ENCODE results near the gene VSTM2B. TPM values are rescaled to one million over a fixed set of nuclear protein-coding genes. Genes with fewer than 3 reads are reported as not detected.
A peak's percentile ranks its signal among the peaks of the same experiment; 100 is the strongest.

The VSTM2B gene
- total and polyA plus RNA-seq, 2 donors: not detected

DNA sequence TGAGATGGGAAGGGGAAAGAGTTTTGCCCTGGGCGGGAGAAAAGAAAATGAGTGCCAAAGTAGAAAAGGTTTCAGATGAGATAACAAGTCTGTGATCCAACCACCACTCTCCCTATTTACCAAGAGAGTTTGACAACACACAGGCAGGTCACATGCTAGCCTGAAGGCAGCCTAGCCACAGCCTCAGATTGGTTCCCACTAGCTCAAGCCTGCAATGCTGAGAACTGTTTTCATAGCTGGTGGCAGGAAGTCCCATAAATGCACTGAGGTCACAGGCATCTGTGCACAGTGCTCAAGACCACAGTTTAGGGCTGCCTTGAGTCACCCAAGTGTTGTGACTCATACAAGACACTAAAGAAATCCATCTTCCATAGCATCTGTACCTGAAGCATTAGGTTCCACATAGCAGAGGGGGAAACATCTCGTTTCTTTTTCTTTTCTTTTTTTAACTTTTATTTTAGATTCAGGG, 61.8 kb downstream of the VSTM2B start:
- Histone ChIP-seq H3K4me3 (ENCODE audit: low read depth, low read length) (no peak overlapping the region), H3K4me1 (ENCODE audit: insufficient read depth) (no peaks in the 10 kb centered on the region), H3K27ac (ENCODE audit: low read depth) (no peak overlapping the region), H3K36me3 (ENCODE audit: insufficient read depth) (no peaks in the 10 kb centered on the region)
- 69% methylated on average over 2 of the region's 2 CpGs for WGBS
- DNase-seq (ENCODE audit: extremely low spot score): no peak

DNA sequence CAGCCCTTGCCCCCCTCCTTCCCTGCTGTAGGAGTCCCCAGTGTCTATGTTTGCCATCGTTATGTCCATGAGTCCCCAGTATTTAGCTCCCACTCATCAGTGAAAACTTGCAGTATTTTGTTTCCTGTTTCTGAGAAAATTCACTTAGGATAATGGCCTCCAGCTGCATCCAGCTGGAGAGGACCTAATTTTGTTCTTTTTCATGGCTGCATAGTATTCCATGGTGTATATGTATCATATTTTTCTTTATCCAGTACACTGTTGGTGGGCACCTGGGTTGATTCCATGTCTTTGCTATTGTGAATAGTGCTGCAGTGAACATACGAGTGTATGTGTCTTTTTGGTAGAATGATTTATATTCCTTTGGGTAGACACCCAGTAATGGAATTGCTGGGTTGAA, 62.3 kb downstream of the VSTM2B start:
- 91% methylated on average over 2 of the region's 2 CpGs for WGBS
- no peaks in the 10 kb centered on the region for H3K4me1 ChIP-seq (ENCODE audit: insufficient read depth)
- H3K36me3 ChIP-seq (ENCODE audit: insufficient read depth): no peaks in the 10 kb centered on the region
- DNase-seq (ENCODE audit: extremely low spot score): no peak
- no peak overlapping the region for H3K27ac ChIP-seq (ENCODE audit: low read depth)
- no peak overlapping the region for H3K4me3 ChIP-seq (ENCODE audit: low read depth, low read length)

DNA sequence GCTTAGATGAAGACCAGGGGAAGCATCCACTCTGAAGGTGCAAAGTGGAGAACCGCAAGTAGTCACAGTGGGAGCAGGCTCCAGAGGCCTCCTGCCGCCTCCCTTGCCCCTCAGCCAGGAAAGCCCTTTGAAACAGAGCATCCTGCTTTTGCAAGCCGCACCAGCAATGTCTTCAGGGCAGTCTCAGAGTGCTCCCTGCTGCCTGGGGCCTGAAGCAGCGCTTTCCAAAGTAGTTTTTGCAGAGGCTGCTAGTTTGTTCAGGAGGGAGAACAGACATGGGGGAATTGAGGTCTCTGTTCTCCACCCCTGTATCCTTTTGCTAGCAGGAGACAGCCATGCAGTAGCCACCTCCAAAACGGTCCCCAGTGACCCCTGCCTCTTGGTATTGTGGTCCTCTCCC, 64.5 kb downstream of the VSTM2B start:
- Histone ChIP-seq H3K27ac (ENCODE audit: low read depth) (no peak overlapping the region), H3K4me1 (ENCODE audit: insufficient read depth) (no peaks in the 10 kb centered on the region), H3K4me3 (ENCODE audit: low read depth, low read length) (no peak overlapping the region), H3K36me3 (ENCODE audit: insufficient read depth) (no peaks in the 10 kb centered on the region)
- DNase-seq (ENCODE audit: extremely low spot score): no peak
- 43% methylated on average over 5 of the region's 5 CpGs for WGBS

DNA sequence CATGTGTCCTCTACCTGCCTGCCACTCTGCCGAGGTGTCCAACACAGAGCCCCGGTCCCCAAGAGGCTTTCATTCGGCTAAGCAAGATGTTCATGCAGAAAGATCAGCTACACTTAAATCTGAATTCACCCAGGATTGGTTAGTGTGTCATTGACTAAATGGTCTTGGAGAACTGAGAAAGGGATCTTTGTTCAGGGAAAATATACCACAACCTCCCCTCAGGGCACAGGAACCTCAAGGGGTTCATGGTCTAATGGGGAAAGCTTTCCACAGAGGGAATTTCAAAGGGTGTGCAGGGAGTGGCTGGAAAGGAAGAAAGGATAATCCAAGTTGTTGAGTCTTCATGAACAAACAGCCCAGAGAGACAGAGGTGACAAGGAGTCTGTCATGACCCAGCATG, 65.9 kb downstream of the VSTM2B start:
- Histone ChIP-seq H3K36me3 (ENCODE audit: insufficient read depth) (no peaks in the 10 kb centered on the region), H3K4me1 (ENCODE audit: insufficient read depth) (no peaks in the 10 kb centered on the region), H3K27ac (ENCODE audit: low read depth) (no peak overlapping the region), H3K4me3 (ENCODE audit: low read depth, low read length) (no peak overlapping the region)
- no peak for DNase-seq (ENCODE audit: extremely low spot score)
- WGBS: 87% methylated on average over 3 of the region's 3 CpGs

DNA sequence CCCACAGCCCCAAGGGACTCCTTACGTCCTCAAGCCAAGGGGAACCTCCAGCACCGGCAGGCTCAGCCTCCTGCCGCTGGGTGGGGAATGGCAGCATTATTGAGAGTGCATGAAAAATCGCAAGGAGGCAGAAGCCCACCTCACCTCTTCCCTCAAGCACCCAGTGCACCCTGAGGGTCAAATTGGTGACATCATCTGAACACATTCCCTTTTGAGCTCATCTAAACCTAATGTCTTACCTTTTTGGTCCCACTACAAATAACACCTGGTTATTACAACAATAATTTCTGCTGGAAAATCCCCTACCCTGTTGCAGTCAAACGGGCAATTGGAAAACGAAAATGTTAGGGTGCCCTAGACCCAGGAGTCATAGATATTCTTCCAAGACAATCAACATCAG, 68.1 kb downstream of the VSTM2B start:
- no peak overlapping the region for H3K27ac ChIP-seq (ENCODE audit: low read depth)
- WGBS: 70% methylated on average over 6 of the region's 6 CpGs
- H3K36me3 ChIP-seq (ENCODE audit: insufficient read depth): no peaks in the 10 kb centered on the region
- H3K4me1 ChIP-seq (ENCODE audit: insufficient read depth): no peaks in the 10 kb centered on the region
- no peak overlapping the region for H3K4me3 ChIP-seq (ENCODE audit: low read depth, low read length)
- no peak for DNase-seq (ENCODE audit: extremely low spot score)

DNA sequence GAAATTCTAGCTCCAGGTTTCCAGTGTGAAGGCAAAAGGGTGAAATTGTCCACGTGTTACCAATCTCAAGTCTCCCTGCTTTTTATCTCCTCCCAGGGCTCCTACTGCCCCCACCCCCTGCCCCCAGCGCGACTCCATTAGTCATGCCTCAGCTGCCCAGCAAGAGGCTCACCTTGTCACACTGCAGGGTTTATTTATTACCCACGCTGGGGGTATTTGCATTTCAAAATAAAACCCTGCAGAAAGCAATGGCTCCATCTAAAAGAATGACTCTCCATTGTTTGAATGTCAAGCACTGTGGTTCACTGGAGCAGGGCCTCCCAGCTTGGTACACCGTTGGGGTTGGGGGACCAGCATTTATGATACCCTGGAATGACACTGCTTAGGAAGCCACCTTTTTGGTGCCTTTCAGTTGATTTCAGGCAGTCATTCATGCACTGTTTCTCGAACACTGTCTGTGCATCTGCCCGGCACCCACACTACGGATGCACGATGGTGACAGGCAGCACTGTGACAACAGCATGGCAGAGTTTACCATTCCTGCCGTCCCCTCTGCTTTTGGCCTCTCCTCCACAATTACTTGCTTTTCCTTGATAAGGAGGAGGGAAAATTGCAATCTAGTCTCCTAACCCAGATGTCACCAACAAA, 70.4 kb downstream of the VSTM2B start:
- no peaks in the 10 kb centered on the region for H3K36me3 ChIP-seq (ENCODE audit: insufficient read depth)
- no peak for DNase-seq (ENCODE audit: extremely low spot score)
- no peaks in the 10 kb centered on the region for H3K4me1 ChIP-seq (ENCODE audit: insufficient read depth)
- WGBS: 24% methylated on average over 10 of the region's 10 CpGs
- no peak overlapping the region for H3K27ac ChIP-seq (ENCODE audit: low read depth)
- no peak overlapping the region for H3K4me3 ChIP-seq (ENCODE audit: low read depth, low read length)

DNA sequence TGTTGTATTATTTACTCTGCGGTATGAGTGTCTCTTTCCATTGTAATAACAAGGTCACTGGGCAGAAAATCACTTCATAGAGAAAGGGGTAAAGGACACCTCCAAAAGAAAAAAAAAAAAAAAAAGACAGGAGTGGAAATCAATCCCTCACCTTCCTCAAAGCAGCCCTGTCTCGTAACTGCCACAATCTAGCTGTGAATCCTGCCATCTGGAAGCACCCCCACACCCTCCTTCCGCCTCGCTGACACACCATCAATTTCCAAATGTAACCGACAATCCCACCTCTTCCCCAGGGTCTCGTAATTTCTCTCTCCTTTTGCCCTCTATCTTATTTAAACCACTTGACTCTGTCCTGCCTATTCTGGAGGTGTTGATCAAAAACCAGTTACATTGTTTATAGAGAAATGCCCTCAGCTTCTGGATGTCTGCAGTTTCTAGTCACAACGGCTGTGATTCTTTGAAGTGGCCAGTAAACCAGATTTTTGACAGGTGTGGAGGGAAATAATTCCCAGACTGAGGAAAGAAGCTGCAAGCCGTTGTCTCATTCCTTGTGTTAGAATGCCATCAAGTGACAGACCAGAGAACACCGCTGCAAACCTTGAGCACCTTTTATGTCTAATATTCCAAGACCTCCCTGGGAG, 71.2 kb downstream of the VSTM2B start:
- Histone ChIP-seq H3K27ac (ENCODE audit: low read depth) (no peak overlapping the region), H3K4me3 (ENCODE audit: low read depth, low read length) (no peak overlapping the region), H3K4me1 (ENCODE audit: insufficient read depth) (no peaks in the 10 kb centered on the region), H3K36me3 (ENCODE audit: insufficient read depth) (no peaks in the 10 kb centered on the region)
- WGBS: 20% methylated on average over 9 of the region's 9 CpGs
- DNase-seq (ENCODE audit: extremely low spot score): no peak

DNA sequence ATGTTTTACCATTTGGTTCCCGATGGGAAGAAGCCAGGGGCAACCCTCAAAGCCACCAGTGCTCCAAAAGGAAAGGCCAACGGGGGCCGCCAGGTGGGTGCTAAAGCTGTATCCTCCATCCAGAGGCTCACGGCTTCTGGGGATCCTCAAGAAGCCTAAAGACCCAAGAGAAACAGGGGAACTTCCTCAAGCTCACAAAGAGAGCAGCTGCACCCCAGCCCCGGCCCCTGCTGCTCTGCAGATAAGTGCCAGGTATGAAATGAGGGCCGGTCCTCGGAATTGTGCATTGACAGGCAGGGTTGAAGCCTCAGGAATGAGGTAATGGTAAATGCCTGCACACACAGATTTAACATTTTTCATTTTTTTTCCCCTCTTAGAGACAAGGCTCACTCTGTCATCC, 72.2 kb downstream of the VSTM2B start:
- 65% methylated on average over 7 of the region's 7 CpGs for WGBS
- Histone ChIP-seq H3K4me1 (ENCODE audit: insufficient read depth) (no peaks in the 10 kb centered on the region), H3K4me3 (ENCODE audit: low read depth, low read length) (no peak overlapping the region), H3K27ac (ENCODE audit: low read depth) (no peak overlapping the region), H3K36me3 (ENCODE audit: insufficient read depth) (no peaks in the 10 kb centered on the region)
- no peak for DNase-seq (ENCODE audit: extremely low spot score)

DNA sequence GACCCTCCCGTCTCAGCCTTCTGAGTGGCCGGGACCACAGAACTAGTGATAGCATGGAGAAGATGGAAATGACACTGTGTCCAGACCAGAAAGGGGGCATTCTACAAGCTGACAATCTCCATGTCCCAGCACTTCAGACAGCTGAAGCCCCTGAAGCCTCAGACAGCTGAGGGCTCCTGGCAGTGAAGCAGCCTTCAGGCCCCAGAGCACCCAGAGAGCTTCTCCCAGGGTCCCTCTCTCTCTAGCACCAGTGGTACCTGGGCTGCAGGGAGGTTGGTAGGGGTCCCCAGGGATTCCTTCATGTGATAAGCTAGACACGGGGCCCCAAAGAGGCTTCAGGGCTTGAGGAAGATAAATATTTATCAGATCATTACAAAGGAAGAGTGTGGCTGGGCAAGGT, 72.7 kb downstream of the VSTM2B start:
- H3K36me3 ChIP-seq (ENCODE audit: insufficient read depth): no peaks in the 10 kb centered on the region
- 63% methylated on average over 3 of the region's 3 CpGs for WGBS
- H3K4me3 ChIP-seq (ENCODE audit: low read depth, low read length): no peak overlapping the region
- H3K27ac ChIP-seq (ENCODE audit: low read depth): no peak overlapping the region
- no peak for DNase-seq (ENCODE audit: extremely low spot score)
- no peaks in the 10 kb centered on the region for H3K4me1 ChIP-seq (ENCODE audit: insufficient read depth)

DNA sequence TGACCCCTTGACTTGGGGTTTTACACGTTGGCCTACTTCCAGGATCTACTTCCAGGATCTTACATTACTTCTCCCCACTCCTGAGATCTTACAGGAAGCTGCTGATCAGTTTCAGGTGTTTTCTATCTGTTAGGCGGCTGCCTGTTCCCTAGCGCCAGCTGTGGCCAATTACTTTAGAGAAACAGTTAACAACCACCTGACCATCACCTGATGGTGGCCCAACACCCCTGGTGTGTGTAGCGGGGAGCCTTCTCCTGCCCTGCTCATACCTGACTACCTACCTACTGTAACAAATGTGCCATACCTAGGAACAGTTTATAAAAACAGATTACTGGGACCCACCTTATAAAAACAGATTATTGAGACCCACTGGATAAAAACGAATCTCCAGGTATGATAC, 77.5 kb downstream of the VSTM2B start:
- Histone ChIP-seq H3K4me3 (ENCODE audit: low read depth, low read length) (no peak overlapping the region), H3K27ac (ENCODE audit: low read depth) (no peak overlapping the region), H3K4me1 (ENCODE audit: insufficient read depth) (no peaks in the 10 kb centered on the region), H3K36me3 (ENCODE audit: insufficient read depth) (no peaks in the 10 kb centered on the region)
- no peak for DNase-seq (ENCODE audit: extremely low spot score)
- 47% methylated on average over 5 of the region's 5 CpGs for WGBS

DNA sequence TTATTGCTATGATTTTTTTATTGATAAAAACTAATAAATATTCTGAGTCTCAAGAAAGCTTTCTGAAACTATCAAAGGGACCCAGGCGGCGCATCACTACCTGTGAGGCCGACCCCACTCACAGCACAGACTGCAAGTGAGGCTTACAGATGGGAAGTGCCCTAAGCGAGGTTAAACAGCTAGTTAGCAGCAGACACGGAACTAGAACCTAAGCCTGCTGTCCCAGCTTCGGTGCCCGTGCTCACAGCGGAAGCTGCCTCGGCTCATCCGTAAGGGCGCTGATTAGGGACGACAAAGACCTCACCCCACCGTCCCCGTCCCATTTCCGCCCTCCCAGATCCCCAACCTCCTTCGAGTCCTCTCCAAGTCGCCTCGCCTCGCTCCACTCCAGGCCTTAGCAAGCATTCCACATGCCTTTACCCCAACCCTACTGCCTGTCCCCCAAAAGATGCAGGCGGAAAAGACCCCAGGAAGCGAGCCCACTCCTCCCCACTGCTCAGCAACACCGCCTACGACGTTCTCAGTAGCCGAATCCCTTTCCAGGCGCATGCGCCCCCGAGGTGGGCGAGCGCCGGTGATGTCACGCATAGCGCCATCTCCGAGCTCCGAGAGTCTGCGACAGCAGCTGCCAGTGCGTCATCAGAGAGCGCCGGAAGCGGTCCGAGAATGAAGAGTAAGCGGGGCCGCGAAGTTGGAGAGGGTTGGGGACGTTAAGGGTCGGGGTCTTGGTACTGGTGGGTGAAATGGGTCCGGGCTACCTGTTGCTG, 80.0 kb downstream of the VSTM2B start, which contains the start of gene POP4:
Gene POP4 (plus strand): TSS at position 631 of the 767 bp plus-strand sequence. CDS start 36 bp downstream, at position 667.
- no peaks in the 10 kb centered on the region for H3K4me1 ChIP-seq (ENCODE audit: insufficient read depth)
- peak within 1 kb of the TSS; percentile 95 for H3K27ac ChIP-seq (ENCODE audit: low read depth)
- no peaks in the 10 kb centered on the region for H3K36me3 ChIP-seq (ENCODE audit: insufficient read depth)
- under 1% methylated on average over 47 of the region's 47 CpGs for WGBS
- DNase-seq (ENCODE audit: extremely low spot score): peak; percentile 93
- peak within 1 kb of the TSS; percentile 84 for H3K4me3 ChIP-seq (ENCODE audit: low read depth, low read length)

DNA sequence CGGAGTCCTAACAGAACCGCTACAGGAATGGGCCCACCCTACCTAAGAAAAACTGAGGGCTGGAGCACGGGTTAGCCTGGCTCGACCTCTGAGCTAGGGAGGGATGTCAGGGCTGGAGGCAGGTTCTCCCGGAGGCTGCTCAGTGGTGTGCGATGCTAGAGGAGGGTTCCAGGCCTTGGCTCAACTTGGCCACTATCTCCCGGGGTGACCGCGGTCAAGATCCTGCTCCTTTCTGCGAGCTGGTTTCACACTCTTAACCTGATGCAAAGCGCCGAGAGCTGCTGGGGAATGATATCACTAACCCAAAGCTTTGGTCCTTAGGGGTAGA, 80.6 kb downstream of the VSTM2B start:
- Histone ChIP-seq H3K27ac (ENCODE audit: low read depth) (peak overlapping the region; percentile 80), H3K4me3 (ENCODE audit: low read depth, low read length) (peak overlapping the region; percentile 84), H3K4me1 (ENCODE audit: insufficient read depth) (no peaks in the 10 kb centered on the region), H3K36me3 (ENCODE audit: insufficient read depth) (no peaks in the 10 kb centered on the region)
- no peak for DNase-seq (ENCODE audit: extremely low spot score)
- under 1% methylated on average over 12 of the region's 12 CpGs for WGBS

DNA sequence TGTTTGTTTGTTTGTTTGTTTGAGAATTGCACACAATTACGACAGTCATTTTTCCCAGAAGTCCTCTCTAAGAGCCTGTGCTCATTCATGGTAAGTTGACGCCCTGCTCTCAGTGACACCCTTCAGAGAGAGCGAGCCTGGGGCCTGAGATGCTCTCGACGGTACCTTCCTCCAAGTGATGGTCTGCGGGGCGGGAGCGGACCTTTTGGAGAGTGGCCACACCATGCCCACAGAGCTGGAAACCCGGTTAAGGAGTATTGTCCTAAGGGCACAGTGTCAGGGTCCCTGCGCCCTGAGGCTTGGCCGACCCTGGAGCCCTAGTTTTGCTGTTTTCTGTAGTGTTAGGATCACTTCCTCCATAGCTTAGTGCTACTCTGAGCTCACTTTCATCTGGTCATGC, 83.8 kb downstream of the VSTM2B start:
- H3K36me3 ChIP-seq (ENCODE audit: insufficient read depth): no peaks in the 10 kb centered on the region
- 93% methylated on average over 11 of the region's 11 CpGs for WGBS

DNA sequence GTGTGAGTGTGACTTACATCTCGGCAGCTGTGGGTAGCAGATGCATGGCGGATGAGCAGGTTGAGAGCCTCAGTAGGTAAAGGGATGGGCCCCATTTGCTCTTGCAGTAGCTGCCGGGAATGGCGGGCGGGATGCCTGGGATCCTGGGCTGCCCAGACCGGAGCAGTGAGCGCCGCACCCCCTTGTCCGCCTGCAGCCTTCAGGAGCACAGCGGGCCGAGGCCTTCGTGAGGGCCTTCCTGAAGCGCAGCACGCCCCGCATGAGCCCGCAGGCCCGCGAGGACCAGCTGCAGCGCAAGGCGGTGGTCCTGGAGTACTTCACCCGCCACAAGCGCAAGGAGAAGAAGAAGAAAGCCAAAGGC, 84.4 kb downstream of the VSTM2B start:
- no peaks in the 10 kb centered on the region for H3K36me3 ChIP-seq (ENCODE audit: insufficient read depth)
- no peak overlapping the region for H3K27ac ChIP-seq (ENCODE audit: low read depth)
- no peak for DNase-seq (ENCODE audit: extremely low spot score)
- H3K4me3 ChIP-seq (ENCODE audit: low read depth, low read length): no peak overlapping the region
- H3K4me1 ChIP-seq (ENCODE audit: insufficient read depth): no peaks in the 10 kb centered on the region
- 82% methylated on average over 22 of the region's 22 CpGs for WGBS

More for the DNA sequence above, 83.8 kb downstream of the VSTM2B start:
- H3K4me1 ChIP-seq (ENCODE audit: insufficient read depth): no peaks in the 10 kb centered on the region
- no peak overlapping the region for H3K27ac ChIP-seq (ENCODE audit: low read depth)
- DNase-seq (ENCODE audit: extremely low spot score): no peak
- no peak overlapping the region for H3K4me3 ChIP-seq (ENCODE audit: low read depth, low read length)

Measured in urinary bladder (tissue), 4 donors.